K562 (cell line): ENCODE data around the gene BRPF1. TPM values are rescaled to one million over a fixed set of nuclear protein-coding genes. Genes with fewer than 3 reads are reported as not detected.
A peak's percentile ranks its signal among the peaks of the same experiment; 100 is the strongest.

ENCODE experiments used
- ARID3A ChIP-seq: IDR thresholded peaks from 2 replicates; pipeline ENCODE4 v1.6.1; 2012; ENCODE audit warnings: low read depth, low read length, improper control_type of control experiment, borderline replicate concordance
- CREB1 ChIP-seq, 2 experiments: sonication (generic) in 1 of 2; formaldehyde crosslinking in 1 of 2; IDR thresholded peaks; 2 replicates each; pipeline versions ENCODE4 v1.6.1 to v1.8.0; 2012 to 2022; ENCODE audit warnings: inconsistent platforms in 1 of 2, mild to moderate bottlenecking in 1 of 2, missing genetic modification reagents in 1 of 2, moderate library complexity in 1 of 2
- FOXK2 ChIP-seq, 2 experiments: fragments of 450-650 bp; IDR thresholded peaks in 1 of 2; conservative IDR thresholded peaks in 1 of 2; 2 replicates each; pipeline ENCODE4 v1.6.1; 2016; ENCODE audit warnings: low read depth in 2 of 2, mild to moderate bottlenecking in 1 of 2
- GTF2E2 ChIP-seq: fragments of 200-800 bp; sonication (Bioruptor generic); IDR thresholded peaks from 2 replicates; pipeline ENCODE4 v1.6.1; 2016; ENCODE audit warnings: missing genetic modification characterization, missing compliant biosample characterization
- KDM5B ChIP-seq: fragments of 200-600 bp; sonication (generic); IDR thresholded peaks from 2 replicates; pipeline ENCODE4 v1.6.1; 2012; ENCODE audit warnings: low read depth, mild to moderate bottlenecking, moderate library complexity, low read length, control low read depth, inconsistent platforms; ENCODE audit not compliant: insufficient replicate concordance
- KLF13 ChIP-seq: fragments of 450-650 bp; IDR thresholded peaks from 2 replicates; pipeline ENCODE4 v1.6.1; 2016; ENCODE audit warnings: missing genetic modification characterization, low read depth, mild to moderate bottlenecking, missing compliant biosample characterization, moderate library complexity, borderline replicate concordance
- MYBL2 ChIP-seq, 2 experiments: fragments of 450-650 bp in 1 of 2; sonication (generic) in 1 of 2; formaldehyde crosslinking in 1 of 2; IDR thresholded peaks; 2 replicates each; pipeline versions ENCODE4 v1.6.1 to v1.8.1; 2017 to 2022; ENCODE audit warnings: borderline replicate concordance in 1 of 2, inconsistent platforms in 1 of 2, low read depth in 1 of 2, mild to moderate bottlenecking in 1 of 2, missing genetic modification reagents in 1 of 2, moderate library complexity in 1 of 2
- PBX2 ChIP-seq, 2 experiments: IDR thresholded peaks in 1 of 2; conservative IDR thresholded peaks in 1 of 2; 2 replicates each; pipeline ENCODE4 v1.6.1; 2016; ENCODE audit warnings: low read depth in 2 of 2, mild to moderate bottlenecking in 1 of 2, missing compliant biosample characterization in 1 of 2, missing genetic modification characterization in 1 of 2, moderate library complexity in 1 of 2
- PHB2 ChIP-seq: fragments of 450-650 bp; IDR thresholded peaks from 2 replicates; pipeline ENCODE4 v1.6.1; 2017; ENCODE audit warnings: low read depth
- SAP30 ChIP-seq: fragments of 200-600 bp; sonication (generic); IDR thresholded peaks from 2 replicates; pipeline ENCODE4 v1.6.1; 2012; ENCODE audit warnings: borderline replicate concordance, low read depth, mild to moderate bottlenecking, moderate library complexity, low read length, control low read depth, inconsistent platforms; ENCODE audit not compliant: insufficient read depth, poor library complexity, severe bottlenecking
- TRIM28 ChIP-seq: fragments of 450-650 bp; IDR thresholded peaks from 2 replicates; pipeline ENCODE4 v1.6.1; 2017
- ZNF232 ChIP-seq: sonication (generic); formaldehyde crosslinking; IDR thresholded peaks from 2 replicates; pipeline ENCODE4 v1.8.0; 2022; ENCODE audit warnings: mild to moderate bottlenecking, missing genetic modification reagents
- ZNF41 ChIP-seq: fragments of 250-450 bp; sonication (Bioruptor Pico); conservative IDR thresholded peaks from 2 replicates; pipeline ENCODE4 v1.4.0; 2020; ENCODE audit warnings: mild to moderate bottlenecking
- ZNF79 ChIP-seq: fragments of 250-450 bp; sonication (Bioruptor Pico); IDR thresholded peaks from 2 replicates; pipeline ENCODE4 v1.4.0; 2020; ENCODE audit warnings: low read depth, mild to moderate bottlenecking, moderate library complexity
- polyA plus RNA-seq, 8 experiments: library from polyadenylated mRNA; depleted of rRNA in 4 of 8; stranded (reverse) in 5 of 8; unstranded in 3 of 8; fragments of >200 nt; fragmentation: Nextera tagmentation in 2 of 8; fragmentation: Illumina TruSeq in 1 of 8; extraction: Ambion mirVana in 2 of 8; extraction: Trizol in 1 of 8; gene quantifications; 2 replicates each; pipeline versions ENCODE4 v1.2.1 to v1.2.3, GENCODE V29; 2011 to 2014; ENCODE audit warnings: inconsistent platforms in 1 of 8, missing spikeins in 1 of 8
- total RNA-seq, 7 experiments: library from RNA; depleted of rRNA in 6 of 7; stranded (reverse); fragments of >200 nt in 6 of 7; fragmentation: Illumina TruSeq in 2 of 7; extraction: Trizol in 2 of 7; gene quantifications; 2 replicates each; pipeline versions ENCODE4 v1.2.1 to v1.2.3, GENCODE V29; 2011 to 2021; ENCODE audit warnings: low replicate concordance in 1 of 7
- TF ChIP-seq, protein P1 (sequence below), 2 experiments: fragments of 450-650 bp; conservative IDR thresholded peaks; 2 replicates each; pipeline ENCODE4 v1.6.1; 2017; ENCODE audit warnings: mild to moderate bottlenecking in 2 of 2, moderate library complexity in 2 of 2
- TF ChIP-seq, protein P2 (sequence below): sonication (generic); formaldehyde crosslinking; IDR thresholded peaks from 2 replicates; pipeline ENCODE4 v1.4.0; 2020; ENCODE audit warnings: mild to moderate bottlenecking, missing genetic modification reagents

BRPF1 gene
- total and polyA plus RNA-seq, 9 of the 15 experiments (the other 6 are each of a cell fraction or from before 2014, with no cell fraction given): 1.1 to 40.2 (median 23.5) TPM

DNA sequence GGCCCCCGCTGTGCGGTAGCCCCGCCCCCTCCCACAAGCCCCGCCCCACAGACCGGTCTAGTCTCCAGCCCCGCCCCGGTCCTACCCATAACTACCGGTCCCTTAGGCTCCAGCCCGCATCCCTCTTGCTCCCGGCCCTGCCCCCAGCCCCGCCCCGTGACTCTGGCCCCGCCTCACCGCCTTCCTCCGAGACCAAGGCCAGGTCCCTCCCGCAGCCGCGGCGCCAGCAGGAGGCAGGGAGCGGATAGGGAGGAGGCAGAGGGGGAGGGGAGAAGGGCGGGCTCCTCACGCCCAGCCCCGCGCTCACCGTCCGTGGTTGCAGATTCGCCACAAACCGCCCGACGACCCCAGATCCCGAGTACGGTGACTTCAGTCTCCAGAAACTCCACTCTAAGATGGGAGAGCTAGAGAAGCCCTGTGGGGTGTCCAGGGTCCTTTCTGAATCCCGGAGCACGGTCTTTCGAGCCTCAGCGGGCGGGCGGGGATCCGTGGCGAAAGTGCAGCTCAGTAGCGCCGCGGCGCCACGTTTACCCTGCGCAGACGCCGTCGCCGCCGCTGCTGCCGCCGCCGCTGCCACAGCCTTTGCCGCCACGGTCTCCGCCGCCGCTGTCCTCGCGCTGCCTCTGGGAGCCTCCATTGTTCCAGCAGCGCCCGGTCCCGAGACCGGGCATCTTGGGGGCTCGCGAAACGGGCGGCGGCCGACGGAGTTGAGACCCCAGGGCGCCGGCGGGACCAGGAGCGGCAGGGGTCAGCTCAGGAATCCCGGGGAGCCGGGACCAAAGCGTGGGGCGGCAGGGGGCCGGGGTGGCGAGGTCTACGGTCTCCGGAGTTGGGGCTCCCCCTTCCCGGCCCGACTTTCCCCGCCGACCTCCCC lies at the start of gene BRPF1 (continued):
- TF ChIP-seq PBX2 (CRISPR knock-in tag; IDR thresholded peaks at IDR 0.05; ENCODE audit: low read depth): no peak
- TF ChIP-seq PBX2 (tag; conservative IDR thresholded peaks at IDR 0.05; ENCODE audit: low read depth): no peak
- TF ChIP-seq, protein P1, sequence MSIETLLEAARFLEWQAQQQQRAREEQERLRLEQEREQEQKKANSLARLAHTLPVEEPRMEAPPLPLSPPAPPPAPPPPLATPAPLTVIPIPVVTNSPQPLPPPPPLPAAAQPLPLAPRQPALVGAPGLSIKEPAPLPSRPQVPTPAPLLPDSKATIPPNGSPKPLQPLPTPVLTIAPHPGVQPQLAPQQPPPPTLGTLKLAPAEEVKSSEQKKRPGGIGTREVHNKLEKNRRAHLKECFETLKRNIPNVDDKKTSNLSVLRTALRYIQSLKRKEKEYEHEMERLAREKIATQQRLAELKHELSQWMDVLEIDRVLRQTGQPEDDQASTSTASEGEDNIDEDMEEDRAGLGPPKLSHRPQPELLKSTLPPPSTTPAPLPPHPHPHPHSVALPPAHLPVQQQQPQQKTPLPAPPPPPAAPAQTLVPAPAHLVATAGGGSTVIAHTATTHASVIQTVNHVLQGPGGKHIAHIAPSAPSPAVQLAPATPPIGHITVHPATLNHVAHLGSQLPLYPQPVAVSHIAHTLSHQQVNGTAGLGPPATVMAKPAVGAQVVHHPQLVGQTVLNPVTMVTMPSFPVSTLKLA (conservative IDR thresholded peaks at IDR 0.05): peak; percentile 93 to 97
- no peak for TF ChIP-seq ARID3A
- TF ChIP-seq CREB1 (IDR thresholded peaks at IDR 0.05): peak; percentile 77
- peak; percentile 88 for TF ChIP-seq CREB1 (CRISPR knock-in tag; IDR thresholded peaks at IDR 0.05)
- no peak; the same call in 1 of the 2 replicates for TF ChIP-seq GTF2E2 (tag)
- TF ChIP-seq FOXK2 (conservative IDR thresholded peaks at IDR 0.05 in 1 of 2, IDR thresholded peaks at IDR 0.05 in 1 of 2; ENCODE audit: low read depth in 2 of 2): no peak
- no peak for TF ChIP-seq ZNF41 (CRISPR knock-in tag)
- TF ChIP-seq SAP30: peak; percentile 76
- peak; percentile 82 for TF ChIP-seq TRIM28
- TF ChIP-seq KLF13 (tag): peak; percentile 92
- TF ChIP-seq ZNF232 (CRISPR knock-in tag): no peak
- peak; percentile 88 for TF ChIP-seq KDM5B
- TF ChIP-seq, protein P2, sequence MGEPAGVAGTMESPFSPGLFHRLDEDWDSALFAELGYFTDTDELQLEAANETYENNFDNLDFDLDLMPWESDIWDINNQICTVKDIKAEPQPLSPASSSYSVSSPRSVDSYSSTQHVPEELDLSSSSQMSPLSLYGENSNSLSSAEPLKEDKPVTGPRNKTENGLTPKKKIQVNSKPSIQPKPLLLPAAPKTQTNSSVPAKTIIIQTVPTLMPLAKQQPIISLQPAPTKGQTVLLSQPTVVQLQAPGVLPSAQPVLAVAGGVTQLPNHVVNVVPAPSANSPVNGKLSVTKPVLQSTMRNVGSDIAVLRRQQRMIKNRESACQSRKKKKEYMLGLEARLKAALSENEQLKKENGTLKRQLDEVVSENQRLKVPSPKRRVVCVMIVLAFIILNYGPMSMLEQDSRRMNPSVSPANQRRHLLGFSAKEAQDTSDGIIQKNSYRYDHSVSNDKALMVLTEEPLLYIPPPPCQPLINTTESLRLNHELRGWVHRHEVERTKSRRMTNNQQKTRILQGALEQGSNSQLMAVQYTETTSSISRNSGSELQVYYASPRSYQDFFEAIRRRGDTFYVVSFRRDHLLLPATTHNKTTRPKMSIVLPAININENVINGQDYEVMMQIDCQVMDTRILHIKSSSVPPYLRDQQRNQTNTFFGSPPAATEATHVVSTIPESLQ (CRISPR knock-in tag): peak; percentile 51; the same call in 1 of the 2 replicates
- 0 out of 2 replicates have a peak, but pooled peaks have one; percentile 38 for TF ChIP-seq MYBL2 (IDR thresholded peaks at IDR 0.05; ENCODE audit: low read depth)
- TF ChIP-seq MYBL2 (CRISPR knock-in tag; IDR thresholded peaks at IDR 0.05; ENCODE audit: borderline replicate concordance): no peak
- TF ChIP-seq ZNF79: no peak
- no peak for TF ChIP-seq PHB2
